ENCODE measurements around the gene RNF10.
"Not testable (repeated sequence)": the region's sequence is repeated elsewhere in the genome, so short reads cannot be mapped to it uniquely, and the experiment has no call there.

RNF10 gene

DNA sequence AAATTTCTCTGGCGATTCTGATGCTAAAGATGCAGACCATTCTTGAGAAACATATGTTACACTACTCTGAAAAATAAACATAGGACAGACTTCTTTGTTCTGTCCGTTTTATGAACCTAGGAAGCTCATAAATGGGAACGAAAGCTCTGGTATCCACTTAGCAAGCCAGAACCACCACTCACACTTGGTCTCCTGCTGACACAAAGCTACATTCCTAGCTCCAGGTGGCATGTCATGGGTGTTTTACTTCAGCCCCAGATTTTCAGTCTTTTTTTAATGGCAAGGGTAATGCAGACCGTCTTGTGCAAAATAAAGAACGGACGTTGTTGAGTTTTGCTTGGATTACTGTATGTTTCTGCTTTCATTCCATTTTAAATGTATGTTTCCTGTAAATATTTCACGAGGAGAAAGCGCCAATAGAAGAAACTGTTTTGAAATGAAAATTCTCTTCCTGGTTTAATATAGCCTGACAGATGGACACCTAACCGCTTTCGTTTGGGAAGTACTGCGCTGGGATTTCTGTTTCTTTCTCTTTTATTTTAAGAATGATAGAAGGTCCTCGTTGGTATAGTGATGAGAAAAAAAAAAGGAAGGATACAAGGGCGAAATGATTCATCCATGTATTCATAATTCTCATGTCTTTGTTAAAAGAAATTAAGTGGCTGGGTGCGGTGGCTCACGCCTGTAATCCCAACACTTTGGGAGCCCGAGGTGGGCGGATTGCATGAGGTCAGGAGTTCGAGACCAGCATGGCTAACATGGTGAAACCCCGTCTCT is 4.3 kb upstream of the RNF10 start:
- peak; percentile 55 for DNase-seq

DNA sequence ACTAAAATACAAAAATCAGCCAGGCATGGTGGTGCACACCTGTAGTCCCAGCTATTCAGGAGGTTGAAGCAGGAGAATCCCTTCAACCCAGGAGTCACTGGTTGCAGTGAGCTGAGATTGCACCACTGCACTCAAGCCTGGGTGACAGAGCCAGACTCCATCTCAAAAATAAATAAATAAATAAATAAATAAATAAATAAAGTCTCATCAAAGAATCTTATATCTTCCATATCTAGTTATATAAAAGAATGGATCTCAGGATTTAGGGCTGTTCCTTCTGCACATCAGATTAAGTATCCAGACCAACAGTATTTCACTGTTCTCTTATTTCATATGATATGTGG is 3.8 kb upstream of the RNF10 start:
- DNase-seq: not testable (repeated sequence)

DNA sequence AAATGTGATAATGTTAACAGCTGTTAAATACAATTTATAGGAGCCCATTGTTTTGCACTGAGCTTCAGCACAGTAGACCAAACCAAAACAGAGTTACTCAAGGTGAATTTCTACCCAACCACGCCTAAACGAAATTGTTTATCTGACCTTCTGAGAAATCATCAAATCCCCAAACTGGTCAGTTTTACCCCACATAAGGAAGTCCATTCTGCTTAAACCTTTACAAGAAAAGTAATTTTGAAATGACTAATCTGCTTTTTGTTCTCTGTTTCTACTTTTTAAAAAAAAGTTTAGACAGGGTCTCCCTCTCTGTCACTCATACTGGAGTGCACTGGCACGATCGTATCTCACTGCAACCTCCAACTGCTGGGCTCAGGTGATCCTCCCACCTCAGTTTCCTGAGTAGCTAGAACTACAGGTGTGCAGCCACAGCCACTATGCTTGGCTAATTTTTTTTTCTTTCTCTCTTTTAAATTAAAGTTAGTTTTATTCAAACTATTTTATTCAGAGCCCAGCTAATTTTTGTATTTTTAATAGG is 1.4 kb upstream of the RNF10 start:
- no peak for DNase-seq

DNA sequence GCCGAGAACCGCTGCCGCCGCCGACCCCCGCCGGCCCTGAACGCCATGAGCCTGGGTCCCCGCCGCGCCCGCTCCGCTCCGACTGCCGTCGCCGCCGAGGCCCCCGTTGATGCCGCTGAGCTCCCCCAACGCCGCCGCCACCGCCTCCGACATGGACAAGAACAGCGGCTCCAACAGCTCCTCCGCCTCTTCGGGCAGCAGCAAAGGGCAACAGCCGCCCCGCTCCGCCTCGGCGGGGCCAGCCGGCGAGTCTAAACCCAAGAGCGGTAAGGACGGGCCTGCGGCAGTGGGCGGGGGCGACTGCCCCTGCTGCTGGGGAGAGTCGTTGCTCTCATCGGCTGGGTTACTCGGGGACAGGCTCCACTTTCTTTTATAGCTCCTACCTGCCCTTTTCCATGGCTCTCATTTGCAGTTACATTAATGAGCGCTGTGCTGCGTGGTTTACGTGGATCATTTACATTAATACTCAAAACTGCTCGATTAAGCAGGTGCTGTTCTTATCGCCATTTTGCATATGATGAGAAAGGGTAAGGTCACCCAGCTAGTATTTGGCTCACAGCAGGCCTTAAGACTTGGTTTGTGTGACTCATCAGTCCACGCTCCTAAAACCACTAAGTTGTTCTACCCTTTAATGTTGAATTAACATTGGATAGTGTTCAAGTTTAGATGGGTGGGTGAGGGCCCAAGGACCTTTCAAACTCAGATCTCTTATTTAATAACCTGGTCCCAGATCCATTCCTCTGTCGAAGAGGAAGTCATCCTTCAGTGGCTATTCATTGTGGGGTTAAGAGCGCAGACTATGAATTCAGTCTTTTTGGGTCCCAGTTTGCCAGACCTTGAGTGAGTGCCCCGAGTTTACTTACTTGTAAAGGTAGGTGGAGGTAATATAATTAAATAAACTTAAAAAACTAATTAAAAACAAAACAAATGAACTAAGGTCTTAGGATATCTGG is 823 bp downstream of the RNF10 start:
- peak; percentile 47 for DNase-seq

DNA sequence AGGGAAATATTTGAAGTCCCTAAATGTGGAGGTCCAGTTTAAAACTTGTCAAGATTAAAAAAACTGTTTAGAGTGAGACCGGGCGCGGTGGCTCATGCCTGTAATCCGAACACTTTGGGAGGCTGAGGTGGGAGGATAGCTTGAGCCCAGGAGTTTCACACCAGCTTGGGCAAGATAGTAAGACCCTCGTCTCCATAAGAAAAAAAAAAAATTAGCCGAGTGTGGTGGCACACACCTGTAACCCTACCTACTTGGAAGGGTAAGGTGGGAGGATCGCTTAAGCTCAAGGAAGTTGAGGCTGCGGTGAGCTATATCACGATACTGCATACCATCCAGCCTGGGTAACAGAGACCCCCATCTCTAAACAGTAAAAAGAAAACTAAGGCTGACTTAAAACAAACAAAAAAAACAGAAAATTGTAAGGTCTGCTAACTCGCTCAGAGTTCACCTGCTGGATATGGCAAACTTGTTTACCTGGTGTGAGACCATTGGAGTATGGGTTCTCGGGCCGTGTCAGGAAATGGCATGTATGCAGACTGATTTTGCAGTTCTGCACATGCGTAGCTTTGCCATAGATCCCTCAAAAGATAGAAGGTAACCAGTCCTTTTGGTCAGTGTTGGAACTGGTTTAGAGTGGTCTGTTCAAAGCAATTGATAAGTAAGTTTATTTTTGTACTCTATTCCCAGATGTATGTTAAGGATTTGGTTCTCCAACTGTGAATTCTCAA is 2.1 kb downstream of the RNF10 start:
- no peak for DNase-seq

DNA sequence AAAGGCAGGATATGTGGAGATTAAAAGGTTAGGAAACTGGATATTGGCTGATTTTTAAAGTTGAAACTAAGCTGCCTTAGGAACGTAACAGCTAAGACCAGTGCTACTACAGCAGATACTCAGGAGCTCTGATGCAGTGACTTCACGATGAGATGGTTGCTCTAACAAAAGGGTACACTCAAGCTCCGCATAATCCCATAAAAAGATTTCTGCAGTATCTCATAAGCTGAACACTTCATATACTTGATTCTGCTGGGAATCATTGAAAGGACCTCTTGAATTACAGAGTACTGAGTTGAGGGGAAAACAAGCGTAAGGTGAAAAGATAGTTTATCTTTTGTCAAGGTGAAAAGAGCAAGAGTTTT is 3.7 kb downstream of the RNF10 start:
- DNase-seq: no peak

DNA sequence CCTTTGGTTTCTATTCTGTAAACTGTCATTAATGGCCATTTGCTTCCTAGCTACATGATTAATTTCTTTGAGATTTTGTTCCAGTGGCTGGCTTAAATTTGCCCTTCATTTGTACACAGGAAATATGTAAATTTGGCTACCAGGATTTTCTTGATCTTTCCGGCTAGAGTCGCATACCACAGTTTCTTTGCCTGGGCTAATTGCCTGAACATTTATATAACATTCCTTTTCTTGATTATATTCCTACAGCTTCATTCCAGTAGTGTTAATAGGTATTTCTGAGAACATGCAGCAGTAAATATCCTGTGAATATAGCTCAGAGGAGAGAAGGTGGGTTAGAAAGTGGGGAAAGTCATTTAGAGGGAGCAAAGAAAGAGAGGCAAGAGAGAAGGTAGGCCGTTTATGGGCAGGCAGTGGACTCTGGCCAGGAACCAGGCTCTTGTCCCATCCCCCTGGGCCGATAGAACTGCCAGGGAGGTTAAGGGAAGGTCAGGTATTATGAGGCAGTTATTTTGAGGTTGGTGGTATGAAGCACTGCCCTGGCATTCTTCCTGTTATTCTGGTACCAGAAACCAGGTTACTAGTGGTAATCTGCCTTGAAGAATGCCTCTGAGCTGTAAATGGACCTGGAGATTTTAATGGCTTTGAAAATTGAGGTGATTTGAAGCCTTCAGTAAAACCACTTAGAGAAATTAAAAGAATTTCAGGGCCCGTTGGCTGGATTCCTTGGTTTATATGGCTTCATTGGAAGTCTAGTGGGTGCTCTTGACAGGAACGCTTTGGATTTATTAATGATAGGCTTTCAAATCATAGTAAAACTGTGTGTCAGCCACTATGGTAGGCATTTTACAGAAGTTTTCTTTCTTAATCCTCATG is 4.4 kb downstream of the RNF10 start:
- no peak for DNase-seq

DNA sequence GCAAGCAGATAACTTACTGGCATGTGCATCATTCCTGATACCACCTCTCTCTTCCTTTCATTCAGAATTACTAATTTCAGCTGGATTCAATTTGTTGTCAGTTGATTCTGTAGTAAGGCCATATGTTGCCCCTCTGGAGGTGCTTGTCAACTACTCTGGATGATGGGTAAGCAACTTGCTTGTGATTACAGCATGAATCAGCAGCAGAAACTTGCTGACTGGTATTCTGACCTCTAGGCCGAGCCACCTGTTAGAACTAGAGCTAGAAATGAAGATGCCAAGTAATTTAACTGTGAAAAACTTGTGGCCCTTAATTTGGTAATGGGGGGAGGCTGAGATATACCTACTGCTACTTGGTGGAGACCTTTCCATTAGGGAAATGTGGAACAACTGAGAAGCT is 5.1 kb downstream of the RNF10 start:
- DNase-seq: no peak

DNA sequence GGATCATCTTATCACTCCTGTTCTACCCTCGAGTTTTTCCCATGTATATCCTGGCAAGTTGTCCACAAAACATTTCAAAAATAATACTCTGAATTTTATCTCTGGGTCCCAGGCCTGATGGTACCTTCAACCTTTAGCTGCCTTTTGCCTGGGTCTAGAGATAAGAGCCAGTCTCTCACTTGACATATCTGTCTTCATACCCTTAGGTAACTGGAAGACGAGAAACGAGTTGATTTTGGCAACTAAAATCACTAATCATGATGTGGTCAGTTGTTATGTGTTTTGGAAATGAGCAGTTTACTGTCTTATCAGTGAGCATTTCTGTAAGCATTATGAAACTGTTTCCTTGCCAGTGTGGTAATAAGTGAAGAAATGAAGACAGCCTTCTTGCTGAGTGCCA is 6.3 kb downstream of the RNF10 start:
- no peak for DNase-seq

DNA sequence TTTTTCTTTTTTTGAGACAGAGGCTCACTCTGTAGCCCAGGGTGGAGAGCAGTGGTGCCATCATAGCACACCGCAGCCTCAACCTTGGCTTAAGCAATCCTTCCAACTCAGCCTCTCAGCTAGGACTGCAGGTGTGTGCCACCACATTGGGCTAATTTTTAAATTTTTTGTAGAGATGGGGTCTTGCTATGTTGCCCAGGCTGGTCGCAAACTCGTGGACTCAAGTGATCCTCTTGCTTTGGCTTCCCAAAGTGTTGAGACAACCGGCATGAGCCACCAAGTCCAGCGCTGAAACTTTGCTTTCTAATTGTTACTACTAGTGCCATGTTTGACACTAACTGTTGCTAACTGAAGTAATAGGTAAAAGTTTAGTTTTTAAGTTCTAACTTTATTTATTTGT is 8.0 kb downstream of the RNF10 start:
- DNase-seq: no peak

DNA sequence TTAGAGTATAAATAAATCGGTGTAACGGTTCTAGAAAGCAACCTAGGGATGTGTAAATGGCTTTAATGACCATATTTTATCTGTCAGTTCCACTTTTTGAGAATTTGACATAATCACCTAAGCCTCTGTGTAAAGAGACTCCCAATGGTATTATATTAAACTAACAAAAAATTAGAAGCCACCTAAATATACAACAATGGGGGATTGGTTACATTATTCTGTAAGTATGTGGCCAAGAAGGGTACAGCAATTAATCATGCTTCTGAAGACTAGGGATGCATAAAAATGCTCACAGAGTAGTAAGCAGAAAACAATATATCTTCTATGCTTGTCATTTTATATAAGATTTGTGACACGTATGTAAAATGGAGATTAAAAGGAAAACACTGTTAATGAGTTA is 10.5 kb downstream of the RNF10 start:
- DNase-seq: no peak

DNA sequence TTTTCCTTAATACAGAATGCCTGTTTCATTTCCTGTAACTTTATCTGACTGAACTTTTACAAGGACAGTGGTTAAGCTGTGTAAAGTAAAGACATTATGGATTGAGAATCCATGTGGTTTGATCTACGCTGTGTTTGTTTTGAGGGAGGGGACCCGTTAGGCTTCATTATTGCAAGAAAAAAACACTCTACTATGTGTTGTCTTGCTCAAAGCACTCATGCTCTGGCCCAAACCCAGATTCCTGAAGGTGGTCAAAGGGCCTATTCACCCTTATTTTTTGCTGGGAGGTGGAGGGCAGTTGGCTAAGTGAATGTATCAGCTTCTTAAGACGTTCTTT is 11.9 kb downstream of the RNF10 start:
- no peak for DNase-seq

DNA sequence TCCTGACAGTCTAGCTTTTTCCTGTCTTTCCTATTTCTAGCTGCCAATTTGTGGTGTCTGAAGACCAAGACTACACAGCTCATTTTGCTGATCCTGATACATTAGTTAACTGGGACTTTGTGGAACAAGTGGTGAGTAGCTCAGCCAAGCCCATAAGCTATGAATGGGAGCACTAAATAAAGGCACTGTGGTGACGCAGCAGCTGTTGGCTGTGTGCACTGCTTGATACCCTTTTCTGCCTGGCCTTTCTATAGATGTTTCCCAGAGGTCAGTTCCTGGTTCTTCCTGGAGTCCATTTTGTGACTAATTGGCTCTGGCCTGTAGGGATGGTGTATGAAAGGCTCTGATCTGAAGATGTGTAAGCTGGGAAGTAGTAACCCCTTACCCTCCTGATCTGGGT is 20.5 kb downstream of the RNF10 start:
- no peak for DNase-seq

DNA sequence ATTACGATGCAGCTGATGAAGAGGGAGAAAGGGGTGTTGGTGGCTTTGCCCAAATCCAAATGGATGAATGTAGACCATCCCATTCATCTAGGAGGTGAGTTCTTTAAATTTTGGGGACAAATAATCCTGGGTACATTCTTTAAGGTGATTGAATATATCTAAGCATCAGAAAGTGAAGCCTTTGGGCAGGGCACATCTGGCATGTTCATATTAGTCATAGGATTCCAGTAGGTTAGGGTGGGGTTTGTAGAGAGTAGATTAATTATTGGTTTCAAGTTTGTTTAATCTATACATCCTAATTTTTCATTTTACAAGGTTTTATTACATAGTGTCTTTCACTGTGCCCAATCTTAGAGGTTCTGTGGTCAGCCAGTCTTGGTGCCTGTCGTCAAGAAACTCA is 23.4 kb downstream of the RNF10 start:
- DNase-seq: no peak

DNA sequence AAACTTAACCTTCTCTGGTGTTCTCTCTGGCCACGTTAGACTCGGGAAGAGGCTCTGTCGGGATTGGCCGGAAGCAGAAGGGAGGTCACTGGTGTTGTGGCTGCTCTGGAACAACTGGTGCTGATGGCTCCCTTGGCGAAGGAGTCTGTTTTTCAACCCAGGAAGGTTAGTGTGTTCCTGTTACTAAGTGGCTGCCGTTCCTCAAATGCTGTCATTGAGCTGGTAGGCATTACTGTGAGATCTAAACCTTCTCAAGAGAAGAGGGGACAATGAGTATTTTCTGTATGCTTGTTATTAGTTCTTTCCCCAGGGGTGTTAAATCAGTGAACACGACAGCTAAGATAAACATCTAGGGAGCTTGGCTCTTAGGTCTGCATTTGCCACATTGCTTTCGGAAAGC is 28.8 kb downstream of the RNF10 start:
- no peak for DNase-seq

DNA sequence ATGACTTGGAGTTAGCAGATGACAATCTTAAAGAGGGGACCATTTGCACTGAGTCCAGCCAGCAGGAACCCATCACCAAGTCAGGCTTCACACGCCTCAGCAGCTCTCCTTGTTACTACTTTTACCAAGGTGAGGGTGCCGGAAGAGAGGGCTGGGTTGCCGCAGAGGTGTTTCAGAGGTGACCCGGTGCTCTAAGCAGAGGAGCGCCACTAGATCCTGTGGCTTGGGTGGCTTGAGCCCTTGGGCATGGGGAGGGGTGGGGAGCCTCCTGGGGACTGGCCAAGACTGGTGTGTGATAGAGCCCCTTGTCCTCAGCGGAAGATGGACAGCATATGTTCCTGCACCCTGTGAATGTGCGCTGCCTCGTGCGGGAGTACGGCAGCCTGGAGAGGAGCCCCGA is 29.3 kb downstream of the RNF10 start:
- DNase-seq: no peak

DNA sequence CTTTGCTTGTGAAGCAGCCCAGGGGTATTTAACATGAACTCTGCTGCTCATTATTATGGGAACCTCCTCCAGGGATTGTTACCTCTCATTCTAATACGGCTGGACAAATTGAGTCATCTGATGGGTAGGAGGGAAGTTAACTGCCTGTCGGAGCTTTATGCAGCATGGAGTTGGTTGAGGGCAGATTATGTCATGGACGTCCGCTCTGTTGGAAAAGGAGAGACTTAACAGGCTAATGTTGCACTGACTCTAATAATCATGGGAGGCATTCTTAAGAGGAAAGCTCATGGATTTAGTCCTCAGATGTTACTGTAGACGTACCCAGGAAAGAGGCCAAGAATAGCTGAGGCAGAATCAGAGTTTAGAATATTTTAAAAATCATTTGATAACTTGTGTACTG is 37.1 kb downstream of the RNF10 start:
- DNase-seq: no peak

DNA sequence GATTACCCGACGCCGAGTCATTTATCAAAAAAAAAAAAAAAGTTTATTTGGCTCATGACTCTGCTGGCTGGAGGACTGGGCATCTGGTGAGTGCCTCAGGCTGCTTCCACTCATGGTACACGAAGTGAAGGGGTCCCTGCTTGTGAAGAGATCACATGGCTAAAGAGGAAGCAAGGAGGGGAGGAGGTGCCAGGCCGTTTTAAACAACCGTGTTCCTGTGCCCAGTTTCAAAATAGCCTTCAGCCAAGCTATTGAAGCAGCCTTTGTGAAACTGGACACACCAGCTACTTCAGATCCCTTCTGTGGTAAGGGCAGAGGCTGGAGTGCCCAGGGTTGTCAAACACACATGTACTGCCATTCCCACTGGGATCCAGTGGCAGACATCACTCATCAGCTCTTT is 39.4 kb downstream of the RNF10 start:
- no peak for DNase-seq

DNA sequence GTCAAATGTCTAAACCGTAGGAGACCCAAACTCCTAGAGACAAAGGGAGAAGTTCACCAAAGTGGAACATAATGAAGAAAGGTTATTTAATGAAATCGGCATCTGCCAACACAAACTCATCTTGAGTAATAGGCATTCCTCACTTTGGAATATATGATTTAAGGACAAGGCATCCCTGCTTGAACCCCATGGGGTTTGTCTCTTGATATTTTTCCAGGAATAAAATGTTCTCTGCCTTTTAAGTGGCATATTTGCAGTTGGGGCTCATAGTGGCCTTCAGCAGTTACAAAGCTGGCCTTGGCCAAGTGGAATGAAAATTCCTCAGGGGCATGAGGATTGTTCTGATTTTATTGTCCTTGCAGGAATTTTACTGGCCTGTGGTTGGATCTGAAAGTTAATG is 40.0 kb downstream of the RNF10 start:
- DNase-seq: no peak

DNA sequence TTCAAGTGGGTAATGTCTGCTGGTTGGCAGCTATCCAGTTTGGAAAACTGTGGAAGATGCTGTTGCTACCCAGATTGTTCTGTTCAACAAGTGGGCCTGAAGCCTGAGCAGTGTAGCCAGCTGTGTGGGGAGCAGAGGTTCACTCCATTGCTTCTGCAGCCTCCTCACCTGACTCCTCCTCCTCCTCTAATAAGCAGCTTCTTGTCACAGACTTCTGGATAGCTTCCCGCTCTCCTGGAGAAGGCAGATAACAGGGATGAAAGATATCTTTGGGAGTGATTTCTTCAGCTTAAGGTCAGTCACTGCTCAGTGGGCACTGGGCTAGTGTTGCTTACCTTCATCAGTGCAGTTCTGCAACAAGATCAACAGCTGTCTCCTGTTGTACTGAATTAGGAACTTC is 45.0 kb downstream of the RNF10 start:
- DNase-seq: no peak

DNA sequence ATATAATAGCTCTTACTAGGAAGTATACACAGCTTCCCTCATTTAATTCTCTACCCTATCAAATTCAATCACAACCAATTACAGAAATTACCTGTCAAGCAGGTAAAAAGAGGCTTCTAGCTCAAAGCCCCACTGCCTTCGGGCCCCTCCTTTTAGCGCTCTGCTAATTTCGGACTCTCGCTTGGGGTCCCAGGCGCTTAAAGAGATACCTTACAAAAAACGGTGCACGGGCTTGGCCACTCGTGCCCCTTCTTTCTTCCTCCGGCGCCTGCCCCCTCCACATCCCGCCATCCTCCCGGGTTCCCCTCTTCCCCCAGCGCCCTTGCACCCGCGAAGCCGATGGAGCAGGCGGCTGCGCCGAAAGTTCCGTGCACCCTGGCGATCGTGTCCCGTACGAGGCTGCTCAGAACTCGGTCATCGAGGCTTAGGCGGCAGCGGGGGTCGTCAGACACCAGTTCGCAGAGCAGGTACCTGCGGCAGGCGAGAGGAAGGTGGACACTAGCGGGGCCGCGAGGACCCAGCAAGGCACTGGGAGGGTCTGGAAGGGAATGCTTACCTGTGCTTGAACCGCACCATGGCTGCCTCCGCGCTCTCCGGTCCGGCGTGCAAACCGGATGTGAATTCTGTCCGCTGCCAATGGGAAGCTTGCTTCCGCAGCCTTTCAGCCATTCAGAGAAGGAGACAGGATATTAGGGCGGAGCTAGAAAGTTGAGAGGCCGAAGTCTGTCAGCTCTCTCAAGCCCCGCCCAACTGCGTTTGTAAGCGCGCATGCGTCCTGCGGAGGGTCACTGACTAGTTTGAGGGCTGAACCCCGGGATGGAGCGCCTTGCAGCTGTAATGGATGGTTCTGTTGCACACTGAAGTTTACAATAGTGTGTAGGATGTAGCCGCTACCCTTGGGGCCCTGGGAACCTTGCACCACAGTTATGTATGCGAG is 46.9 kb downstream of the RNF10 start, which contains the start of gene POP5:
TSS of gene POP5 (minus strand) at position 616 of the 937 bp plus-strand sequence. CDS start at position 576, 40 bp downstream.
- DNase-seq: peak; percentile 63

Data from 8988T (cell line).